ENCODE data around the gene TREM1.

TREM1 gene

DNA sequence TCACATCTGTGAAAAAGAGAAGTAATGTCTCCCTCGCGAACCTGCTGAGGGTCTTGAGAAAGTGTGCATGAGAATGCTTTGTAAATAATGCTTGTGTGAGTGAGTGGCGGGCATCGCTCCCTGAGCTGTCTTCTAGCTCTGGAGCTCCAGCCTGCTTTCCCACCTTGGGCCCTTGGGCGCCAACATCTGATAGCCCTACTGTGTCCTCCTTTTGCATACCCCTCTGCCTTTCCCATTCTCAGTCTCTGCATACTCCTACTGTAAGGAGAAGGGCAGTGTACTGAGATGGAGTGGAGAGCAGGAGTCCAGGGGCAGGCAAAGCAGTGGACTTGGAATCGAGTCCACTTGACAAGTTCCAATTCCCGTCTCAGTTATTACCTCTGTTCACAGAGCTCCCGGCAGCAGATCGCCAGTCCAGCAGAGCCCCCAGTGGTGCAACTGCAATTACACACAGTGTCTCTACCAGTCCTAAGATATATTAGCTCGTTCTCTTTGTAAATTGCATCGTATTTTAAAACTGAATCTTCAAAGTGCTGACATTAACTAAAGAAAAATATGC is 48.1 kb upstream of the TREM1 start:
- Histone ChIP-seq H3K27ac (ENCODE audit: low read depth, low read length, poor library complexity, severe bottlenecking) (no peak overlapping the region), H3K9ac (ENCODE audit: low read length) (no peak overlapping the region)

DNA sequence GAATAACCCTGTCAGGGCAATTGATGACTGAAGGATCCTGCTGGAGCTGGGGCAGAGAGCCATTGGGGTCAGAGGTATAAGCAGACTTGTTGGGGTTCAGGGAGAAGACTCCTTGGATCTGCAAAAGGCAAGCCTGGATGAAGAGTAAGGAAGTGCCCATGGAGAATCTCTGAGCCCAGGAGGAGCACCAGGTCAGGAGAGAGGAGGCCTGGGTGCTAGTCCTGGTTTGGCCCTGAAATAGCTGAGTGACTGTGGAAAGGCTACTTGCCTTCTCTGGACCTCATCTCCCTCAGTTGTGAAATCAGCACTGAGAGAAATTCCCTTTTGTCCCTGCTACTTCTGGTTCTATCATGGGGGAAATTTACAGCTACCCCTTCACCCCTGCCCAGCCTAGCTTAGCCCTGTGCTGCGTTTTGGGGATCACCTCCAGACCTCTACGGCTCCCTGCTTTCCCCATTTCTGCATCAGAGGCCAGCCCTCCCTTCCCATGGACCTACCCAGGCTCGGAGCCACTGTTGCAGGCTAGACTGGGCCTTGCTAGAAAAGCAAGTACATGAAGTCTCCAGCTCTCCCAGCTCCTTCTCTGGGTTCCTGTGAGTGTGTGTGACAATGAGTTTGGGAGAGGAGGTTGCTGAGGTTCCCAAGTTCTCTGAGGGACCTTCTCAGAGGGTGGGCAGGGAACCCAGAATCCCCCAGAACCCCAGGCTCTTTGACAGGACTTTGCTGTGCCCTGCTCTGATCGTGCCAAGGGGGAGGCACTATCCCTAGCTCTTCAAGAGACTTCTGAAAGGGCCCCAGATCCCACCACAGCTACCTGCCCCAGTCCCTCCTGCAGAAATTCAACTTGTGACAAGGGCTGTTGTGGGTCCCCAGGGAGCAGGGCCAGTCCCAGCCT is 46.6 kb upstream of the TREM1 start:
- Histone ChIP-seq H3K4me3 (ENCODE audit: low read depth, low read length, poor library complexity, severe bottlenecking) (no peak overlapping the region), H3K36me3 (ENCODE audit: insufficient read depth, low read length) (no peaks in the 10 kb centered on the region), H3K27ac (ENCODE audit: low read depth, low read length, poor library complexity, severe bottlenecking) (no peak overlapping the region), H3K9me2 (ENCODE audit: low read depth, low read length) (no peaks in the 10 kb centered on the region), H2AFZ (ENCODE audit: low read length) (no peak overlapping the region), H3K9ac (ENCODE audit: low read length) (no peak overlapping the region), H3F3A (ENCODE audit: insufficient read depth, low read length) (no peaks in the 10 kb centered on the region), H3K9me3 (ENCODE audit: low read length) (no peaks in the 10 kb centered on the region), H3K27me3 (ENCODE audit: insufficient read depth, low read length) (no peaks in the 10 kb centered on the region), H3K4me1 (ENCODE audit: insufficient read depth, low read length, severe bottlenecking) (peaks cover 7% of the 10 kb centered on the region), H3K4me2 (ENCODE audit: low read length) (no peak overlapping the region), H3K79me2 (ENCODE audit: insufficient read depth, low read length) (no peaks in the 10 kb centered on the region), H4K20me1 (ENCODE audit: insufficient read depth, low read length) (no peaks in the 10 kb centered on the region)
- TF ChIP-seq CTCF (IDR thresholded peaks at IDR 0.05; ENCODE audit: low read length): no peak

More for the DNA sequence above, 48.1 kb upstream of the TREM1 start:
- Histone ChIP-seq H3K4me3 (ENCODE audit: low read depth, low read length, poor library complexity, severe bottlenecking) (no peak overlapping the region), H2AFZ (ENCODE audit: low read length) (no peak overlapping the region), H3K27me3 (ENCODE audit: insufficient read depth, low read length) (no peaks in the 10 kb centered on the region), H3K36me3 (ENCODE audit: insufficient read depth, low read length) (no peaks in the 10 kb centered on the region), H3K4me2 (ENCODE audit: low read length) (no peak overlapping the region), H3K79me2 (ENCODE audit: insufficient read depth, low read length) (no peaks in the 10 kb centered on the region), H3K4me1 (ENCODE audit: insufficient read depth, low read length, severe bottlenecking) (peaks cover 7% of the 10 kb centered on the region), H3K9me2 (ENCODE audit: low read depth, low read length) (no peaks in the 10 kb centered on the region), H3K9me3 (ENCODE audit: low read length) (no peaks in the 10 kb centered on the region), H4K20me1 (ENCODE audit: insufficient read depth, low read length) (no peaks in the 10 kb centered on the region), H3F3A (ENCODE audit: insufficient read depth, low read length) (no peaks in the 10 kb centered on the region)
- no peak for TF ChIP-seq CTCF (IDR thresholded peaks at IDR 0.05; ENCODE audit: low read length)
- TF ChIP-seq EZH2 (IDR thresholded peaks at IDR 0.05; ENCODE audit: borderline replicate concordance, low read length): no peak

GRCh38 chr6:41332241-41332640 is 45.8 kb upstream of the TREM1 start:
- H3K27ac ChIP-seq (ENCODE audit: low read depth, low read length, poor library complexity, severe bottlenecking): no peak overlapping the region
- no peaks in the 10 kb centered on the region for H3K9me2 ChIP-seq (ENCODE audit: low read depth, low read length)
- no peaks in the 10 kb centered on the region for H3K36me3 ChIP-seq (ENCODE audit: insufficient read depth, low read length)
- H3K9ac ChIP-seq (ENCODE audit: low read length): no peak overlapping the region
- H2AFZ ChIP-seq (ENCODE audit: low read length): no peak overlapping the region
- no peaks in the 10 kb centered on the region for H4K20me1 ChIP-seq (ENCODE audit: insufficient read depth, low read length)
- no peak overlapping the region for H3K4me3 ChIP-seq (ENCODE audit: low read depth, low read length, poor library complexity, severe bottlenecking)
- no peaks in the 10 kb centered on the region for H3F3A ChIP-seq (ENCODE audit: insufficient read depth, low read length)
- no peak for TF ChIP-seq EZH2 (IDR thresholded peaks at IDR 0.05; ENCODE audit: borderline replicate concordance, low read length)
- TF ChIP-seq CTCF (IDR thresholded peaks at IDR 0.05; ENCODE audit: low read length): no peak
- peaks cover 7% of the 10 kb centered on the region for H3K4me1 ChIP-seq (ENCODE audit: insufficient read depth, low read length, severe bottlenecking)
- no peaks in the 10 kb centered on the region for H3K27me3 ChIP-seq (ENCODE audit: insufficient read depth, low read length)
- H3K9me3 ChIP-seq (ENCODE audit: low read length): no peaks in the 10 kb centered on the region
- no peaks in the 10 kb centered on the region for H3K79me2 ChIP-seq (ENCODE audit: insufficient read depth, low read length)
- no peak overlapping the region for H3K4me2 ChIP-seq (ENCODE audit: low read length)

Data from OCI-LY1 (cell line).